Epithelial cell of prostate (primary cell): ENCODE data around the gene PITPNM1.
A peak's percentile ranks its signal among the peaks of the same experiment; 100 is the strongest.
"Not testable (repeated sequence)": the region's sequence is repeated elsewhere in the genome, so short reads cannot be mapped to it uniquely, and the experiment has no call there.

Experiments
- DNase-seq: peaks from one replicate; pipeline ENCODE4 v3.0.0-alpha.2; 2011; ENCODE audit warnings: low read depth, low spot score
- H3K27ac ChIP-seq: fragments of 450-650 bp; 2 replicates; pipeline ENCODE4 v1.5.1; 2017; ENCODE audit warnings: mild to moderate bottlenecking

The PITPNM1 gene

GRCh38 chr11:67468456-67468758 is 36.8 kb downstream of the PITPNM1 start:
- DNase-seq = no peak
- peak overlapping the region; percentile 87 for H3K27ac ChIP-seq

- peak overlapping the region; percentile 87 for H3K27ac ChIP-seq
- DNase-seq = peak; percentile 60
These were observed 37.1 kb downstream of the PITPNM1 start for GRCh38 chr11:67468056-67468455.

GRCh38 chr11:67466962-67467771 is 38.0 kb downstream of the PITPNM1 start:
- no peak for DNase-seq
- peak overlapping the region; percentile 87 for H3K27ac ChIP-seq

GRCh38 chr11:67466367-67466766 is 38.8 kb downstream of the PITPNM1 start:
- H3K27ac ChIP-seq = no peak overlapping the region
- no peak for DNase-seq

GRCh38 chr11:67465530-67465929 is 39.6 kb downstream of the PITPNM1 start:
- DNase-seq = not testable (repeated sequence)

GRCh38 chr11:67465189-67465510 is 40.0 kb downstream of the PITPNM1 start:
- H3K27ac ChIP-seq = peak overlapping the region; percentile 91
- DNase-seq = no peak

More at GRCh38 chr11:67465530-67465929, 39.6 kb downstream of the PITPNM1 start:
- H3K27ac ChIP-seq = peak overlapping the region; percentile 91

- H3K27ac ChIP-seq = peak overlapping the region; percentile 91
- DNase-seq = peak; percentile 70
These were observed 40.6 kb downstream of the PITPNM1 start for GRCh38 chr11:67464411-67465188.

- peak overlapping the region; percentile 91 for H3K27ac ChIP-seq
- no peak for DNase-seq
These were observed 41.3 kb downstream of the PITPNM1 start for GRCh38 chr11:67463680-67464410.

- no peak for DNase-seq
- H3K27ac ChIP-seq = peak overlapping the region; percentile 91
These were observed 42.0 kb downstream of the PITPNM1 start for GRCh38 chr11:67463186-67463585.

GRCh38 chr11:67458266-67458665 is 46.9 kb downstream of the PITPNM1 start:
- no peak overlapping the region for H3K27ac ChIP-seq
- DNase-seq = no peak

- H3K27ac ChIP-seq = no peak overlapping the region
- DNase-seq = no peak
These were observed 47.7 kb downstream of the PITPNM1 start for GRCh38 chr11:67457453-67457852.

- DNase-seq = no peak
- no peak overlapping the region for H3K27ac ChIP-seq
These were observed 49.0 kb downstream of the PITPNM1 start for GRCh38 chr11:67456068-67456705.

GRCh38 chr11:67455054-67455453 is 50.1 kb downstream of the PITPNM1 start, which contains the start of gene CABP4:
Gene CABP4 (plus strand): TSS chr11:67455354. CDS start chr11:67455424, 70 bp downstream.
- H3K27ac ChIP-seq = no peak within 1 kb of the TSS
- no peak for DNase-seq

GRCh38 chr11:67453816-67454732 is 51.1 kb downstream of the PITPNM1 start:
- no peak for DNase-seq
- no peak overlapping the region for H3K27ac ChIP-seq

- no peak for DNase-seq
- no peak within 1 kb of the TSS for H3K27ac ChIP-seq
These were observed 52.8 kb downstream of the PITPNM1 start, which contains the start of gene GPR152 for GRCh38 chr11:67452141-67452952. Gene GPR152 (minus strand): TSS chr11:67452729. CDS start chr11:67452724, 5 bp downstream.

- no peak overlapping the region for H3K27ac ChIP-seq
- DNase-seq = no peak
These were observed 53.5 kb downstream of the PITPNM1 start for GRCh38 chr11:67451658-67451976.

- no peak for DNase-seq
- no peak overlapping the region for H3K27ac ChIP-seq
These were observed 54.1 kb downstream of the PITPNM1 start for GRCh38 chr11:67450796-67451657.
